GM21717 (cell line): ENCODE measurements around the gene CHCHD5.
"Not testable (repeated sequence)": the region's sequence is repeated elsewhere in the genome, so short reads cannot be mapped to it uniquely, and the experiment has no call there.

Source experiments
- ATAC-seq: cut with Tn5 transposase; IDR thresholded peaks from one replicate; pipeline ENCODE4 v1.9.1; 2021; ENCODE audit warnings: mild to moderate bottlenecking, moderate library complexity; ENCODE audit not compliant: unreplicated experiment

Gene CHCHD5

GRCh38 chr2:112585873-112586464 is 1.6 kb downstream of the CHCHD5 start:
- ATAC-seq: no peak

GRCh38 chr2:112588611-112589045 is 4.2 kb downstream of the CHCHD5 start:
- no peak for ATAC-seq

- ATAC-seq: no peak
Observed at GRCh38 chr2:112591413-112591812, 7.0 kb downstream of the CHCHD5 start.

- no peak for ATAC-seq
Observed at GRCh38 chr2:112593736-112594135, 9.3 kb downstream of the CHCHD5 start.

GRCh38 chr2:112597537-112598322 is 13.3 kb downstream of the CHCHD5 start:
- no peak for ATAC-seq

- ATAC-seq: no peak
Observed at GRCh38 chr2:112600634-112601033, 16.2 kb downstream of the CHCHD5 start.

GRCh38 chr2:112601754-112602153 is 17.3 kb downstream of the CHCHD5 start:
- ATAC-seq: no peak

GRCh38 chr2:112602917-112603316 is 18.5 kb downstream of the CHCHD5 start:
- ATAC-seq: no peak

GRCh38 chr2:112603731-112604130 is 19.3 kb downstream of the CHCHD5 start:
- no peak for ATAC-seq

GRCh38 chr2:112604952-112605351 is 20.5 kb downstream of the CHCHD5 start:
- no peak for ATAC-seq

- ATAC-seq: no peak
Observed at GRCh38 chr2:112605926-112606325, 21.5 kb downstream of the CHCHD5 start.

GRCh38 chr2:112606547-112606946 is 22.1 kb downstream of the CHCHD5 start:
- ATAC-seq: no peak

GRCh38 chr2:112607680-112608438 is 23.4 kb downstream of the CHCHD5 start:
- ATAC-seq: no peak

- not testable (repeated sequence) for ATAC-seq
Observed at GRCh38 chr2:112609320-112609719, 24.9 kb downstream of the CHCHD5 start.

- not testable (repeated sequence) for ATAC-seq
Observed at GRCh38 chr2:112612283-112612682, 27.9 kb downstream of the CHCHD5 start.

GRCh38 chr2:112614201-112614840 is 29.9 kb downstream of the CHCHD5 start:
- no peak for ATAC-seq

GRCh38 chr2:112615051-112615450 is 30.6 kb downstream of the CHCHD5 start:
- ATAC-seq: no peak

- ATAC-seq: not testable (repeated sequence)
Observed at GRCh38 chr2:112615798-112616197, 31.4 kb downstream of the CHCHD5 start.

GRCh38 chr2:112618383-112618782 is 34.0 kb downstream of the CHCHD5 start:
- ATAC-seq: no peak

GRCh38 chr2:112621790-112622527 is 37.5 kb downstream of the CHCHD5 start:
- ATAC-seq: no peak

- no peak for ATAC-seq
Observed at GRCh38 chr2:112622528-112622849, 38.1 kb downstream of the CHCHD5 start.
